OCI-LY3 (cell line): ENCODE data around the gene ERC2.

ENCODE experiments used
- H2AFZ ChIP-seq: fragments of 200-600, 300-600 bp; shearing (Covaris generic); 2 replicates; pipeline ENCODE4 v1.6.0; 2014; ENCODE audit warnings: antibody characterized with exemption, low read depth, low read length
- H3K27ac ChIP-seq: fragments of 200-600, 300-600 bp; sonication (generic); 2 replicates; pipeline ENCODE4 v1.5.1; 2014; ENCODE audit warnings: mild to moderate bottlenecking, low read length, moderate library complexity, mixed read lengths
- H3K27me3 ChIP-seq: fragments of 200-600, 300-600 bp; sonication (generic); 2 replicates; pipeline ENCODE4 v1.6.1; 2014; ENCODE audit warnings: low read depth, low read length, mixed read lengths
- H3K36me3 ChIP-seq: fragments of 200-600, 300-600 bp; sonication (generic); replicated peaks from 2 replicates; pipeline ENCODE3; 2014; ENCODE audit warnings: low read depth, low read length, mixed read lengths
- H3K4me1 ChIP-seq: fragments of 300-600, 200-600 bp; sonication (generic); 2 replicates; pipeline ENCODE4 v1.6.1; 2014; ENCODE audit warnings: low read length, mixed read lengths
- H3K4me2 ChIP-seq: fragments of 200-600, 300-600 bp; sonication (generic); 2 replicates; pipeline ENCODE4 v1.6.1; 2014; ENCODE audit warnings: low read length, mixed read lengths
- H3K4me3 ChIP-seq: fragments of 300-600, 200-600 bp; sonication (generic); 2 replicates; pipeline ENCODE4 v1.5.1; 2014; ENCODE audit warnings: antibody characterized with exemption, mild to moderate bottlenecking, low read length, moderate library complexity
- H3K79me2 ChIP-seq: fragments of 300-600, 200-600 bp; shearing (Covaris generic); 2 replicates; pipeline ENCODE4 v1.6.1; 2014; ENCODE audit warnings: mild to moderate bottlenecking, low read length, mixed read lengths
- H3K9ac ChIP-seq: fragments of 300-600, 200-600 bp; shearing (Covaris generic); 2 replicates; pipeline ENCODE4 v1.6.0; 2014; ENCODE audit warnings: mild to moderate bottlenecking, low read length, moderate library complexity
- H3K9me3 ChIP-seq: fragments of 200-600, 300-600 bp; shearing (Covaris generic); 2 replicates; pipeline ENCODE4 v1.6.1; 2014; ENCODE audit warnings: low read length, mixed read lengths; ENCODE audit not compliant: insufficient read depth
- H4K20me1 ChIP-seq: fragments of 200-600, 300-600 bp; sonication (generic); 2 replicates; pipeline ENCODE4 v1.6.1; 2016; ENCODE audit warnings: low read length, mixed read lengths; ENCODE audit not compliant: insufficient read depth
- CTCF ChIP-seq: fragments of 200-600, 300-600 bp; sonication (generic); IDR thresholded peaks from 2 replicates; pipeline ENCODE4 v1.5.1; 2014; ENCODE audit warnings: antibody characterized with exemption, low read length, low read depth
- EZH2phosphoT487 ChIP-seq: fragments of 200-600 bp; shearing (Covaris generic); IDR thresholded peaks from 2 replicates; pipeline ENCODE4 v1.6.1; 2018; ENCODE audit warnings: antibody characterized with exemption, mixed run types, low read depth

Gene ERC2

GRCh38 chr3:56102032-56102431 lies 366.2 kb downstream of the ERC2 start:
- H3K4me2 ChIP-seq, result no peak overlapping the region
- no peaks in the 10 kb centered on the region for H3K4me1 ChIP-seq
- no peak overlapping the region for H2AFZ ChIP-seq
- no peaks in the 10 kb centered on the region for H3K9me3 ChIP-seq
- no peaks in the 10 kb centered on the region for H3K79me2 ChIP-seq
- H3K36me3 ChIP-seq, result no peaks in the 10 kb centered on the region
- H3K27me3 ChIP-seq, result no peaks in the 10 kb centered on the region
- TF ChIP-seq CTCF (no peak), EZH2phosphoT487 (no peak)
- no peak overlapping the region for H3K9ac ChIP-seq
- H3K4me3 ChIP-seq, result no peak overlapping the region
- no peak overlapping the region for H3K27ac ChIP-seq
- no peaks in the 10 kb centered on the region for H4K20me1 ChIP-seq

DNA sequence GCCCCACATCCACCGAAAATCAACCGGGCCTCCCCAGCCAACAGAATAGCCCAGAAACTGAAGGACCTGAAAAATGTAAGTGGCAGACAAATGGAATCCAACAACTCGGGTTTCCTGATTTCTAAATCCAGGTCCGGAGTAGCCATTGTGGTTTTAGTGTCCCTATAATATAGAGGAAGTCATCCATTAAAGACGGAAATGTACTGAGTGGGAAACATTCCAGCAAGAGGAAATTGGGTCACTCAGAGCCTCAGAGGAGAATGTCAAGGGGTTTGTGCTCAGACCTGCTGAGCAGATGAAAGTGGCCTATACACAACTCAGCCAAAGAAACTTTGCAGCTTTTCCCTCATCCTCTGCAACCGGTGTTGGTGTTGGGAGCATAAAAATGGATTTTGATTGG lies 366.7 kb downstream of the ERC2 start:
- Histone ChIP-seq H3K4me3 (no peak overlapping the region), H3K9ac (no peak overlapping the region), H2AFZ (no peak overlapping the region), H3K4me1 (no peaks in the 10 kb centered on the region), H3K36me3 (no peaks in the 10 kb centered on the region), H4K20me1 (no peaks in the 10 kb centered on the region), H3K79me2 (no peaks in the 10 kb centered on the region), H3K27me3 (no peaks in the 10 kb centered on the region), H3K4me2 (no peak overlapping the region), H3K9me3 (no peaks in the 10 kb centered on the region), H3K27ac (no peak overlapping the region)
- no peak for TF ChIP-seq EZH2phosphoT487
- TF ChIP-seq CTCF, result no peak

DNA sequence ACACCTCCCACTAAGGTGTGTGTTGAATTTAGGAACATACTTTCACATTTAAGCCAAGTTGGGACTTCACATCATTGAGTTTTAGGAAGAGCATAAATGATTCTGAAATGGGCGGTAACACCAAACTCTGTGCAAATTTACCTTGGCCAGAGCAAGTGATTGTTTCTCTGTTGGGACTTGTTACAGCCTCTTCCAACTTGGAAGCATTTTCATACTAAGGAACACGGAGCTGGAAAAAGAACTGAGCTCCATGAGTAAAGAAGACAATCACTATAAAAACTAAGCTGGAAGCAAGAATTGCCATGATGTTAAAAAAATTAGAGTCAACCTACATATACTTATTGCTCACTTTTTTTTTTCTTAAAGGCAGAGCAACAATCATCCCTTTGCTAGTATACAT lies 371.3 kb downstream of the ERC2 start:
- Histone ChIP-seq H3K4me2 (no peak overlapping the region), H3K4me3 (no peak overlapping the region), H3K9ac (no peak overlapping the region), H3K27ac (no peak overlapping the region), H2AFZ (no peak overlapping the region), H3K9me3 (no peaks in the 10 kb centered on the region), H3K36me3 (no peaks in the 10 kb centered on the region), H3K79me2 (no peaks in the 10 kb centered on the region), H3K4me1 (no peaks in the 10 kb centered on the region), H3K27me3 (peaks cover 3% of the 10 kb centered on the region; the same call in 1 of the 2 replicates), H4K20me1 (no peaks in the 10 kb centered on the region)
- TF ChIP-seq EZH2phosphoT487 (no peak), CTCF (no peak)

DNA sequence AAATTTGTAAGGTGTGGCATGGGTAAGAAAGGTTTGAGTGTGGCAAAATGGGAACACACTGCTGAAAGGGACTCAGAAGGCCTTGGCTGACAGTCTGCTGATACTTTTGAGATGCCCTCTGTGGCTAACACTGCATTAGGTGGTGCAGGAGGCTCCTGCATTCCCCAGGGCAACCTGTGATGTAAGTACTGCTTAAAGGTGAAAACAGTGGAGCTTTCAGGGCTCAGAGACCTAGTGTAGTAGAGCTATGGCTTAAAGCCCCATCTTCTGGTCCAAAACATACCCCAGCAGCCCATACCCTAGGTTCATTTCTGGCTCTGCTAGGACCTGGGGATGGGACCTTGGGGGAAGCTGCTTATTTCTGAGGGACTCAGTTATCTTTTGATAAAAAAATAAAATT lies 374.1 kb downstream of the ERC2 start:
- no peak overlapping the region for H2AFZ ChIP-seq
- H3K27ac ChIP-seq, result no peak overlapping the region
- no peaks in the 10 kb centered on the region for H3K4me1 ChIP-seq
- no peak overlapping the region for H3K4me2 ChIP-seq
- H3K79me2 ChIP-seq, result no peaks in the 10 kb centered on the region
- TF ChIP-seq CTCF (no peak), EZH2phosphoT487 (no peak)
- H3K9me3 ChIP-seq, result no peaks in the 10 kb centered on the region
- no peaks in the 10 kb centered on the region for H4K20me1 ChIP-seq
- H3K9ac ChIP-seq, result no peak overlapping the region
- peaks cover 3% of the 10 kb centered on the region; the same call in 1 of the 2 replicates for H3K27me3 ChIP-seq
- no peaks in the 10 kb centered on the region for H3K36me3 ChIP-seq
- no peak overlapping the region for H3K4me3 ChIP-seq
